Measurements from ENCODE around the gene VAV2.
"Not testable (repeated sequence)": the region's sequence is repeated elsewhere in the genome, so short reads cannot be mapped to it uniquely, and the experiment has no call there.

Gene VAV2

DNA sequence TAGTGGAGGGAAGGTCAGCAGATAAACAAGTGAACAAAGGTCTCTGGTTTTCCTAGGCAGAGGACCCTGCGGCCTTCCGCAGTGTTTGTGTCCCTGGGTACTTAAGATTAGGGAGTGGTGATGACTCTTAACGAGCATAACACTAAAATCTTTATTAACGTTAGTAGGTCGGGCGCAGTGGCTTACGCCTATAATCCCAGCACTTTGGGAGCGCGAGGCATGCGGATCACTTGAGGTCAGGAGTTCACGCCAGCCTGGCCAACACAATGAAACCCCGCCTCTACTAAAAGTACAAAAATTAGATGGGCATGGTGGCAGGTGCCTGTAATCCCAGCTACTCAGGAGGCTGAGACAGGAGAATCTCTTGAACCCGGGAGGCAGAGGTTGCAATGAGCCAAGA, 96.1 kb downstream of the VAV2 start:
- H3K9me3 ChIP-seq (ENCODE audit: control insufficient read depth, insufficient read depth, low read length); H3K4me3 ChIP-seq (ENCODE audit: low read depth, low read length); H3K36me3 ChIP-seq (ENCODE audit: control insufficient read depth, insufficient read depth, low read length); H3K9ac ChIP-seq (ENCODE audit: low read depth, low read length); H3K27me3 ChIP-seq (ENCODE audit: control insufficient read depth, insufficient read depth, low read length); H3K27ac ChIP-seq (ENCODE audit: low read depth, low read length); H3K4me1 ChIP-seq (ENCODE audit: control insufficient read depth, insufficient read depth, low read length): not testable (repeated sequence)

DNA sequence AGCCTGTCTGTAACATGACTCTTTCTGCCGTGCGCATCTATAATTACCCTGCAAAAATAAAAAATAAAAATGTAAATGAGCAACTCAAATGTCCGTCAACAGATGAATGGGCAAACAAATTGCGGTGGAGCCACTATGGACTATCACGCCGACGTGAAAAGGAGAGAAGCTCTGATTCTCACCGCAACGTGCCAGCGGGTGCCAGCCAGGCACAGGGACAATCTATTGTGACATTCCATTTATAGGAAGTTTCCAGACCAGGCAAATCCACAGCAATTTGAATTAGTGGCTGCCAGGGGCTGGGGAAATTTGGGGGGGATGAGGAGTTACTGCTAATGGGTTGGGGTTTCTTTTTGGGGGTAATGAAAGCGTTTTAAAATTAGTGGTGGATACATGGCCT, 96.8 kb downstream of the VAV2 start:
- H3K4me1 ChIP-seq (ENCODE audit: control insufficient read depth, insufficient read depth, low read length): 0 out of 2 replicates have a peak, but pooled peaks cover 8% of the 10 kb centered on the region
- no peaks in the 10 kb centered on the region for H3K27me3 ChIP-seq (ENCODE audit: control insufficient read depth, insufficient read depth, low read length)
- H3K4me3 ChIP-seq (ENCODE audit: low read depth, low read length): no peak overlapping the region
- no peaks in the 10 kb centered on the region for H3K36me3 ChIP-seq (ENCODE audit: control insufficient read depth, insufficient read depth, low read length)
- H3K9ac ChIP-seq (ENCODE audit: low read depth, low read length): no peak overlapping the region
- no peaks in the 10 kb centered on the region for H3K9me3 ChIP-seq (ENCODE audit: control insufficient read depth, insufficient read depth, low read length)
- H3K27ac ChIP-seq (ENCODE audit: low read depth, low read length): no peak overlapping the region

DNA sequence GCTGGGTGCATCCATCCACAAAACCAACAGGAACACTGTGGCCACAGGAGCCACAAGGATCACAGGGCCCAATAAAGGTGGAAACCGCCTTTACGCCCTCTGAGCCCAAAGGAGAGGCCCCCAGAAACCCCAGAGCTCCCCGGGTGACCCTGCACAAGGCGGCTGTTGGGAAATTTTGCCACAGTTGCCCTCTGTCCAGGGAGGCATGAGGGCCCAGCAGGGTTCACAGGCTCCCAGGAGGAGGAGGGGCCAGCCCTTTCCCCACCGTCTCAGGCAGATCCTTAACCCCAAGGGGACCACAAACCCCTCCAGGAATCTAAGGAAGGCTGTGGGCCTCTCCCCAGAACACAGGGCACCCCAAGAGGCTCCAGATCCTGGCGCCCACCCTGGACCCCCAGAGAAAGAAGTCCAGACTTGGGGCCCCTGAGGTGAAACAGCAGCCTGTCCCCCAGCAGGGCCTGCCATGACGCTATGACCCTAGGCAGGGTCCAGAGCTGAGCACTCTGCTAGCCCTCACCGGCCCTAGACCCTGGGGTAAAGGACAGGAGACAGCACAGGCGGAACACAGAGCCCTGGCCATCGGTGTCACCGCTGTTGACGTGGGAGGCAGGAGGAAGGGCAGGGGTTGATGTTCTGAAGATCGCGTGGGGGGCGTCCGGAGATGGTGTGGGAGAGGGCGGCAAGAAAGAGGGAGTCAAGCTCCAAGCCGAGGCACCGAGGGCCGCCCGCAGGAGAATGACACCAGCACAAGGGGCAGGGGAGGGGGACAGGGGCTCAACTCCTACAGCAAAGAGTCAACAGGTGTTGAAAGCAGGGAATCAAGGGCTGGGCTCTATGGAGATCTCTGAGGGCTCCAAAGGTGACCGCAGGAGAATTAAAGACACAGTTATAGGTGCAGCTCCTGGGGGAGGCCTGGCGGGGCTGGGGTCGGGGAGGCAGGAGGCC, 97.5 kb downstream of the VAV2 start:
- no peak overlapping the region for H3K27ac ChIP-seq (ENCODE audit: low read depth, low read length)
- H3K36me3 ChIP-seq (ENCODE audit: control insufficient read depth, insufficient read depth, low read length): no peaks in the 10 kb centered on the region
- no peak overlapping the region for H3K9ac ChIP-seq (ENCODE audit: low read depth, low read length)
- no peaks in the 10 kb centered on the region for H3K9me3 ChIP-seq (ENCODE audit: control insufficient read depth, insufficient read depth, low read length)
- peaks cover 11% of the 10 kb centered on the region; the same call in 1 of the 2 replicates for H3K4me1 ChIP-seq (ENCODE audit: control insufficient read depth, insufficient read depth, low read length)
- H3K27me3 ChIP-seq (ENCODE audit: control insufficient read depth, insufficient read depth, low read length): no peaks in the 10 kb centered on the region
- H3K4me3 ChIP-seq (ENCODE audit: low read depth, low read length): no peak overlapping the region

DNA sequence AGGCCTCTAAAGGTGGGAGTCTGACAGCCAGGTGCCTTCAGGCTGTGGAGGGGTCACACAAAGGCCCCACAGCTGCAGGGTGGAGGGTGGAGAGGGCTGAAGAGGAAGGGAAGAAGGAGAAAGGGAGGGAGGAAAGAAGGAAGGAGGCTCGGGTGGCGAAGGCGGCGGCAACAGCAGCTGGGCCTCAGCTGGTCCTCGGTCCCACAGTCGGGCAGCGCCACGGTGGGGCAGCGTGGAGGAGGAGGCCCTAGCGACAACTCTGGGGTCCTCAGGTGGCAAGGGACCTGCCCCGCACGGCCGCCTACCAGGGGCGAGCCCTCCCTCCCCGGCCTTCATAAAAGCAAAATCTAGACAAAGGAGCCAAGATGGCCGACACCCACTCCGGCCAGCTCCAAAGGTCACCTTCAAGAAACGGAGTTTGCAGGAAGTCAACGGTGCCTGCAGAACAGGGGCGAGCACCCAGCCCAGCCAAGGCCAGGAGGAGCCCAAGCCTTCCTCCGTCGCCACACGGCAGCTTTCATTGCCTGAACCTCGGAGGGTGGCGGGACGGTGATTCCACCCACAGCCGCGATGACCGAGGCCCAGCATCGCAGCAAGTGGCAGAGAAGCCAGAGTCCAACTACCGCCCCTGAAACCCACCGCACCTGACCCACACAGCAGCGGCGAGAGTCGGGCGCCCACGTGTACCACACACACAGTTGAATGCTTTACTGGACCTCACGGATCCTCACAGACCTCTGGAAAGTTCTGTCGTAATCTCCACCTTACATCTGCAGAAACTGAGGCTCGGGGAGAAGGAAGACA, 98.7 kb downstream of the VAV2 start:
- no peak overlapping the region for H3K4me3 ChIP-seq (ENCODE audit: low read depth, low read length)
- H3K27me3 ChIP-seq (ENCODE audit: control insufficient read depth, insufficient read depth, low read length): no peaks in the 10 kb centered on the region
- peaks cover 19% of the 10 kb centered on the region for H3K4me1 ChIP-seq (ENCODE audit: control insufficient read depth, insufficient read depth, low read length)
- H3K9ac ChIP-seq (ENCODE audit: low read depth, low read length): no peak overlapping the region
- H3K27ac ChIP-seq (ENCODE audit: low read depth, low read length): no peak overlapping the region
- no peaks in the 10 kb centered on the region for H3K9me3 ChIP-seq (ENCODE audit: control insufficient read depth, insufficient read depth, low read length)
- H3K36me3 ChIP-seq (ENCODE audit: control insufficient read depth, insufficient read depth, low read length): no peaks in the 10 kb centered on the region

DNA sequence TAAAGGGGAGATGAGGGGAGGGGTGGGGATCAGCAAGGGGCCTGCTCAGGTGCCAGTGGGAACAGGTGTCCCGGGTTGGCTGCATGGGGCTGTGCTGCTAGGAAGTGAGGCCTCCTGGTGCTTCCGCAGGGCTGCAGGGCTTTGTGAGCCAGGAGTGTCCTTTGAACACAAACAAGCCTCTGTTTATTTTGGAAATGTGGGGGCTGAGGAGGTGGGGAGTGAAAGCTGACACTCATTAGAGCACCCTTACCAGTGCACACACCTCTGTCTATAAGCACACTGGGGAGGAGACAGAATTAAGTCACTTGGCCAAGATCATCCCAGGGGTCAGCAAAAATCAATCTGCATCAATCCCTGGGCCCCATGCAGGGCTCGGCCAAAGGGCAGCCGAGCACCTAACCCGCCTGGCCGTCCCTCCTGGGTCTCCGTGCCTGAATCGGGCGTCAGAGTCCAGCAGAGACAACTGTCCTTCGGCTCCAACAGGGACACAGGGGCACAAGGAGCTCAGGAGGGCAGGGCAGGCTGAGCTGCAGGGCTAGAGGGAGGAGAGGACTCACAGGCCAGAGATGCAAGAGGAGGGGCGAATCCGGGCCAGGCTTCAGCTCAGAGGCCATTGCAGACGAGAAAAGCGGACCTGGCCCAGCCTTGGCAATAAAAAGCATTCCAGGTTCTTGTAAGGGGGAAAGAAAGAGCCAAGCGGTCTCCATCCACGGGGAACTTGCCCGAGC, 99.8 kb downstream of the VAV2 start:
- Histone ChIP-seq H3K9ac (ENCODE audit: low read depth, low read length) (no peak overlapping the region), H3K4me1 (ENCODE audit: control insufficient read depth, insufficient read depth, low read length) (peaks cover 26% of the 10 kb centered on the region), H3K9me3 (ENCODE audit: control insufficient read depth, insufficient read depth, low read length) (no peaks in the 10 kb centered on the region), H3K27me3 (ENCODE audit: control insufficient read depth, insufficient read depth, low read length) (no peaks in the 10 kb centered on the region), H3K27ac (ENCODE audit: low read depth, low read length) (no peak overlapping the region), H3K4me3 (ENCODE audit: low read depth, low read length) (no peak overlapping the region), H3K36me3 (ENCODE audit: control insufficient read depth, insufficient read depth, low read length) (no peaks in the 10 kb centered on the region)

DNA sequence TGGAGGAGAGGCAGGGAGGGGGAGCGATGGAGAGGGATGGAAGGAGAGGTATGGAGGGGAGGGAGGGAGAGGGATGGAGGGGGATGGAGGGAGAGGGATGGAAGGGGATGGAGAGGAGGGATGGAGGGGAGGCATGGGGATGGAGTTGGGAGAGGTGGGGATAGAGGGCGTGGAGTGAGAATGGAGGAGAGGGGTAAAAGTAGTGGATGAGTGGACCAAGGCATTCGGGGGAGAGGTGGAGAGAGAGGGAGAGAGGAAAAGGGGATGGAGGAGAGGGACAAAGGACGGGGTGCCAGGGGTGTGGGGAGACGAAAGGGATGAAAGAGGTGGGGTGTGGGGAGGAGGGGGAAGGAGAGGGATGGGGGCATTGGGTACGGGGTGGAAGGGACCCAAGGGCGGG, 100.4 kb downstream of the VAV2 start:
- Histone ChIP-seq H3K9ac (ENCODE audit: low read depth, low read length) (no peak overlapping the region), H3K4me3 (ENCODE audit: low read depth, low read length) (no peak overlapping the region), H3K36me3 (ENCODE audit: control insufficient read depth, insufficient read depth, low read length) (no peaks in the 10 kb centered on the region), H3K4me1 (ENCODE audit: control insufficient read depth, insufficient read depth, low read length) (peaks cover 30% of the 10 kb centered on the region), H3K27me3 (ENCODE audit: control insufficient read depth, insufficient read depth, low read length) (no peaks in the 10 kb centered on the region), H3K27ac (ENCODE audit: low read depth, low read length) (no peak overlapping the region), H3K9me3 (ENCODE audit: control insufficient read depth, insufficient read depth, low read length) (no peaks in the 10 kb centered on the region)

DNA sequence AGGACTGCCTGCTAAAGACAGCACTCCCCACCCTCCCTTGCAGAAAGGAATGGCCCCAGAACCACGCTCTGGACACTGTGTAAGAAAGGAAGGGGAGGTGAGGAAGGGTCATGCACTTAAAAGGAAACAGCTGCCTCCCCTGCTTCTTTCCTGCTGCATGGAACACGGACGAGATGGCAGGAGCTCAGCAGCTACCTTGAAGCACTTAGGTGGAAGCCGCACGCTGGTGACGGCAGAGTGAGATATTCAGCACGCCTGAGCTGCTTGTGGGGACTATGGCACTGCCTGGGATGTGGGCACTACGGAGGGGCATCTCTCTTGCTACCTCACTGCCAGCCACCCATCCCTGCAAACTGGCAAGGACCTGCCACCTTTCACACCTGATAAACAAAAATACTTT, 101.5 kb downstream of the VAV2 start:
- Histone ChIP-seq H3K9me3 (ENCODE audit: control insufficient read depth, insufficient read depth, low read length) (no peaks in the 10 kb centered on the region), H3K4me3 (ENCODE audit: low read depth, low read length) (no peak overlapping the region), H3K27ac (ENCODE audit: low read depth, low read length) (no peak overlapping the region), H3K27me3 (ENCODE audit: control insufficient read depth, insufficient read depth, low read length) (no peaks in the 10 kb centered on the region), H3K9ac (ENCODE audit: low read depth, low read length) (no peak overlapping the region), H3K4me1 (ENCODE audit: control insufficient read depth, insufficient read depth, low read length) (peaks cover 36% of the 10 kb centered on the region), H3K36me3 (ENCODE audit: control insufficient read depth, insufficient read depth, low read length) (no peaks in the 10 kb centered on the region)

DNA sequence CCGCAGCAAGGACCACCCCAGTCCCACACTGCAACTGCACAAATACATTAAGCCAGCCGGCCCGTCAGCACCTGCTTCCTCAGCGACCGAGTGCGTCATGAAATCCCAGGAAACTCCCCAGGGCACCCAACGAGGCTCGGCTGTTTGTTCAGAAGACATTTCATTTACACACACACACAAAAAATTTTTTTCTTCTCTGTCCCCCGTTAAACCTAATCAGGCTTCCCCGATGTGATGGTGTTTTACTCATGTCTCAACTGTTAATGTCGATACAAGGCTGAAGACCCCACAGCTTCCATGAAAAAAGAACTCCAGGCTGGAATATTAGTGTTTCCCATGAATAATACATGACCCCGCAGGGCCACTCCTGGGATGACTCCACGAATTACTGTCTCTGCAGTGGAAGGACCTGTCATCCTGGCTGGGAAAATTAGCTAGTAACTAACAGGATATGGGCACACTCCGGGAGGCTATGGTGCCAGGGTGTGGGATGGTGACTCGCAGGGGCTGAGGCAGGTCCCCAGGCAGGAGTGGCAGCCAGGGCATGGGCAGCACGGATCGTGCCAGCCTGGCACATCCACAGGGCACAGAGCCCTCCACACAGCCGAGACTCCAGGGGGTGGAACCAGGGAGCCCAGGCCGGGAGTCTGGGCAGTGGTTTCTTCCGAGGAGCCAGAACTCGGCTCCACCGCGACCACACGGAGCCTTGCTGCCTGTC, 102.4 kb downstream of the VAV2 start:
- H3K27ac ChIP-seq (ENCODE audit: low read depth, low read length): peak overlapping the region; percentile 12
- no peaks in the 10 kb centered on the region for H3K9me3 ChIP-seq (ENCODE audit: control insufficient read depth, insufficient read depth, low read length)
- no peaks in the 10 kb centered on the region for H3K36me3 ChIP-seq (ENCODE audit: control insufficient read depth, insufficient read depth, low read length)
- peaks cover 36% of the 10 kb centered on the region for H3K4me1 ChIP-seq (ENCODE audit: control insufficient read depth, insufficient read depth, low read length)
- no peaks in the 10 kb centered on the region for H3K27me3 ChIP-seq (ENCODE audit: control insufficient read depth, insufficient read depth, low read length)
- H3K4me3 ChIP-seq (ENCODE audit: low read depth, low read length): no peak overlapping the region
- no peak overlapping the region for H3K9ac ChIP-seq (ENCODE audit: low read depth, low read length)

DNA sequence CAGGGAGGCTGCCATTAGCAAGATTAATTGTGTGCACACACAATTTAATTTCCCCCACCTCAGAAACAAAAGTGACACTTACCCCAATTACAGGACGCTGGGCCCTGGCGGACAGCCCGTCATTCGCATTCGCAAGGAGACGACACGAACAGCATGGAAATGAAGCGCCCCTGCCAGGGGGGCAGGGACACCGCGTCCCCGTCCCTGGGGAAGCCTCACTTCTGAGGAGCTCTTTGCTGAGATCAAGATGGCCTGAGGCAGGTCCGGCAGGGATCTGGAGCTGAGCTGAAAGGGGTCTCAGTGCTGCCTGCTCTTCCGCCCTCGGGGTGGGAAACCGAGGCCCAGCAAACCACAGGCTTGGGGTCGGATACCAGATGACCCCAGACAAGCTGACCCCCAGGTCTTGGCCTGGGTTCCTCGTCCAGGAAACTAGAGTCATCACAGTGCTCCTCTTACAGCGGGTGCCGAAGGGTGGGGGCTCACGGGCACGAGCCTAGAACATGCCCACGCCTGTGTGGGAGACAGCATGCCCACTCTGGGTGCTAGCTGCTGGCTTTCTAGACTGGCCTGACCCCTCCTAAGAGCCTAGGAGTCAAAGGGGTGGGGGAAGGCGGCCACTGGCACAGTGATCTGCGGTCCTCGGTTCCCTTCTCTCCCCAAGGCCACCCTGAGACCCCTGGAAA, 103.2 kb downstream of the VAV2 start:
- H3K9me3 ChIP-seq (ENCODE audit: control insufficient read depth, insufficient read depth, low read length): no peaks in the 10 kb centered on the region
- no peak overlapping the region for H3K27ac ChIP-seq (ENCODE audit: low read depth, low read length)
- peaks cover 36% of the 10 kb centered on the region for H3K4me1 ChIP-seq (ENCODE audit: control insufficient read depth, insufficient read depth, low read length)
- no peaks in the 10 kb centered on the region for H3K27me3 ChIP-seq (ENCODE audit: control insufficient read depth, insufficient read depth, low read length)
- no peak overlapping the region for H3K9ac ChIP-seq (ENCODE audit: low read depth, low read length)
- H3K36me3 ChIP-seq (ENCODE audit: control insufficient read depth, insufficient read depth, low read length): no peaks in the 10 kb centered on the region
- no peak overlapping the region for H3K4me3 ChIP-seq (ENCODE audit: low read depth, low read length)

Measured in HUES48 (cell line).